DOHH2 (cell line): ENCODE results near the gene USF3.

ENCODE experiments used
- H3F3A ChIP-seq: fragments of 200-600 bp; sonication (generic), shearing (Covaris generic); 2 replicates; pipeline ENCODE4 v1.6.0; 2016; ENCODE audit warnings: antibody characterized with exemption, mild to moderate bottlenecking; ENCODE audit not compliant: control insufficient read depth, insufficient read depth
- H3K27ac ChIP-seq: fragments of 200-600 bp; sonication (generic); 2 replicates; pipeline ENCODE4 v1.5.1; 2014; ENCODE audit warnings: low read depth, mild to moderate bottlenecking, low read length, moderate library complexity
- H3K27me3 ChIP-seq: fragments of 200-600 bp; sonication (generic); 2 replicates; pipeline ENCODE4 v1.6.1; 2014; ENCODE audit warnings: mild to moderate bottlenecking, low read length, mixed read lengths; ENCODE audit not compliant: control insufficient read depth
- H3K36me3 ChIP-seq: fragments of 200-600 bp; sonication (generic); 2 replicates; pipeline ENCODE4 v1.6.1; 2014; ENCODE audit warnings: mild to moderate bottlenecking, low read length, moderate library complexity, mixed read lengths; ENCODE audit not compliant: control insufficient read depth
- H3K4me1 ChIP-seq: fragments of 200-600 bp; sonication (generic); 2 replicates; pipeline ENCODE4 v1.6.1; 2014; ENCODE audit warnings: mild to moderate bottlenecking, low read length, mixed read lengths; ENCODE audit not compliant: control insufficient read depth
- H3K4me2 ChIP-seq: fragments of 200-600 bp; sonication (generic); 2 replicates; pipeline ENCODE4 v1.6.0; 2014; ENCODE audit warnings: mild to moderate bottlenecking, low read length, moderate library complexity
- H3K4me3 ChIP-seq: fragments of 200-600 bp; sonication (generic); 2 replicates; pipeline ENCODE4 v1.5.1; 2014; ENCODE audit warnings: mild to moderate bottlenecking, low read length, mixed read lengths
- H3K79me2 ChIP-seq: fragments of 200-600 bp; sonication (generic); 2 replicates; pipeline ENCODE4 v1.6.1; 2014; ENCODE audit warnings: mild to moderate bottlenecking, low read length, mixed read lengths; ENCODE audit not compliant: control insufficient read depth
- H3K9me2 ChIP-seq: fragments of 200-600 bp; sonication (generic); replicated peaks from 2 replicates; pipeline ENCODE4 v1.6.1; 2014; ENCODE audit warnings: mild to moderate bottlenecking, low read length, mixed read lengths; ENCODE audit not compliant: control insufficient read depth
- H3K9me3 ChIP-seq: fragments of 200-600 bp; sonication (generic); 2 replicates; pipeline ENCODE4 v1.6.1; 2014; ENCODE audit warnings: antibody characterized with exemption, low read length, mixed read lengths; ENCODE audit not compliant: control insufficient read depth, insufficient read depth
- H4K20me1 ChIP-seq: fragments of 200-600 bp; sonication (generic); 2 replicates; pipeline ENCODE4 v1.6.0; 2014; ENCODE audit warnings: low read depth, mild to moderate bottlenecking, antibody characterized with exemption, low read length, moderate library complexity; ENCODE audit not compliant: control insufficient read depth, insufficient read depth
- CTCF ChIP-seq: fragments of 200-600 bp; sonication (generic); IDR thresholded peaks from one replicate; pipeline ENCODE4 v1.5.1; 2014; ENCODE audit warnings: antibody characterized with exemption, mild to moderate bottlenecking, low read depth, low read length; ENCODE audit not compliant: poor library complexity, severe bottlenecking
- EZH2phosphoT487 ChIP-seq: fragments of 200-600 bp; sonication (generic); IDR thresholded peaks from 2 replicates; pipeline ENCODE4 v1.6.1; 2017; ENCODE audit warnings: borderline replicate concordance, mild to moderate bottlenecking, antibody characterized with exemption, low read length, moderate library complexity, mixed read lengths

The USF3 gene

GRCh38 chr3:113695786-113696645 lies at the start of gene USF3:
USF3 (minus strand) TSS chr3:113696642; CDS start chr3:113674878, 21,764 bp downstream.
- TF ChIP-seq EZH2phosphoT487 (no peak), CTCF (peak; percentile 20)
- Histone ChIP-seq H3K36me3 (0 out of 2 replicates have a peak, but pooled peaks cover 3% of the 10 kb centered on the region), H3F3A (no peaks in the 10 kb centered on the region), H3K27me3 (no peaks in the 10 kb centered on the region), H4K20me1 (no peaks in the 10 kb centered on the region), H3K4me3 (peak within 1 kb of the TSS; percentile 90), H3K4me2 (peak within 1 kb of the TSS; percentile 74), H3K9me3 (no peaks in the 10 kb centered on the region), H3K4me1 (peaks cover 25% of the 10 kb centered on the region), H3K79me2 (peaks cover 57% of the 10 kb centered on the region), H3K9me2 (no peaks in the 10 kb centered on the region), H3K27ac (peak within 1 kb of the TSS; percentile 73)

GRCh38 chr3:113745756-113746547 lies 49.5 kb upstream of the USF3 start, which contains the start of gene NAA50:
NAA50 (minus strand) TSS chr3:113746249; CDS start chr3:113745949, 300 bp downstream.
- Histone ChIP-seq H3K9me2 (no peaks in the 10 kb centered on the region), H3K4me3 (peak within 1 kb of the TSS; percentile 93), H3K9me3 (no peaks in the 10 kb centered on the region), H3K27me3 (no peaks in the 10 kb centered on the region), H3K27ac (peak within 1 kb of the TSS; percentile 93), H3K36me3 (peaks cover 46% of the 10 kb centered on the region), H3K4me2 (peak within 1 kb of the TSS; percentile 96), H3K4me1 (peaks cover 58% of the 10 kb centered on the region), H3F3A (0 out of 2 replicates have a peak, but pooled peaks cover 2% of the 10 kb centered on the region), H4K20me1 (peaks cover 35% of the 10 kb centered on the region), H3K79me2 (peaks cover 89% of the 10 kb centered on the region)
- TF ChIP-seq CTCF, result no peak

- 0 out of 2 replicates have a peak, but pooled peaks cover 2% of the 10 kb centered on the region for H3F3A ChIP-seq
- peaks cover 53% of the 10 kb centered on the region for H3K36me3 ChIP-seq
- H3K27ac ChIP-seq, result peak overlapping the region; percentile 93
- peaks cover 63% of the 10 kb centered on the region for H3K4me1 ChIP-seq
- H3K79me2 ChIP-seq, result peaks cover 95% of the 10 kb centered on the region
- no peaks in the 10 kb centered on the region for H3K9me3 ChIP-seq
- peaks cover 41% of the 10 kb centered on the region for H4K20me1 ChIP-seq
- H3K4me2 ChIP-seq, result peak overlapping the region; percentile 96
- no peaks in the 10 kb centered on the region for H3K9me2 ChIP-seq
- peak overlapping the region; percentile 93 for H3K4me3 ChIP-seq
- no peaks in the 10 kb centered on the region for H3K27me3 ChIP-seq
- TF ChIP-seq EZH2phosphoT487 (no peak), CTCF (peak; percentile 79)
Measured at GRCh38 chr3:113744941-113745755, 48.7 kb upstream of the USF3 start.
